Skin of body (tissue), 2 donors: ENCODE results near the gene EXOG. TPM values are rescaled to one million over a fixed set of nuclear protein-coding genes. Genes with fewer than 3 reads are reported as not detected.

Experiments used
- DNase-seq: peaks from one replicate; lab custom pipeline; 2025; lab: John Stamatoyannopoulos, UW
- total RNA-seq: library from RNA; depleted of rRNA; stranded (reverse); fragments of >200 nt; gene quantifications from one replicate; pipeline ENCODE4 v1.2.3, GENCODE V29; 2014

EXOG gene
- total RNA-seq, 1 donor from 2014 or later: 11.0 TPM

GRCh38 chr3:38545550-38545949, 49.4 kb downstream of the EXOG start:
- no peak for DNase-seq

GRCh38 chr3:38545983-38546382, 49.8 kb downstream of the EXOG start:
- DNase-seq: no peak

GRCh38 chr3:38548154-38548931, 52.2 kb downstream of the EXOG start:
- DNase-seq: no peak

- no peak for DNase-seq
These were observed 52.9 kb downstream of the EXOG start for GRCh38 chr3:38549082-38549481.

- DNase-seq: no peak
These were observed 53.3 kb downstream of the EXOG start for GRCh38 chr3:38549486-38549885.

- no peak for DNase-seq
These were observed 54.1 kb downstream of the EXOG start for GRCh38 chr3:38549957-38550840.

- no peak for DNase-seq
These were observed 55.1 kb downstream of the EXOG start for GRCh38 chr3:38551026-38551832.

- no peak for DNase-seq
These were observed 56.2 kb downstream of the EXOG start for GRCh38 chr3:38552364-38552763.

- DNase-seq: no peak
These were observed 56.9 kb downstream of the EXOG start for GRCh38 chr3:38553071-38553470.

GRCh38 chr3:38554127-38554827, 58.1 kb downstream of the EXOG start:
- DNase-seq: no peak

- no peak for DNase-seq
These were observed 59.2 kb downstream of the EXOG start for GRCh38 chr3:38555149-38555840.

GRCh38 chr3:38555926-38556325, 59.8 kb downstream of the EXOG start:
- no peak for DNase-seq

GRCh38 chr3:38556640-38557358, 60.7 kb downstream of the EXOG start:
- no peak for DNase-seq

GRCh38 chr3:38558864-38559263, 62.7 kb downstream of the EXOG start:
- no peak for DNase-seq

- no peak for DNase-seq
These were observed 64.1 kb downstream of the EXOG start for GRCh38 chr3:38560284-38560683.

- DNase-seq: no peak
These were observed 65.0 kb downstream of the EXOG start for GRCh38 chr3:38560996-38561717.

- no peak for DNase-seq
These were observed 65.8 kb downstream of the EXOG start for GRCh38 chr3:38561746-38562466.

- DNase-seq: no peak
These were observed 66.4 kb downstream of the EXOG start for GRCh38 chr3:38562467-38562925.
